Uterus (tissue), 4 donors: ENCODE results near the gene GPR176. TPM values are rescaled to one million over a fixed set of nuclear protein-coding genes. Genes with fewer than 3 reads are reported as not detected.
A peak's percentile ranks its signal among the peaks of the same experiment; 100 is the strongest.

Experiments used
- DNase-seq, 2 donors: peaks; one replicate each; pipeline ENCODE4 v3.0.0-alpha.2; 2019 to 2020
- H3K27ac ChIP-seq, 2 donors: fragments of 200-600 bp; sonication (generic); 1 replicate in 1 of 2; 2 replicates in 1 of 2; pipeline ENCODE4 v1.5.1; 2016 to 2018
- H3K27me3 ChIP-seq, 2 donors: fragments of 200-600 bp; sonication (generic); one replicate each; pipeline ENCODE4 v1.5.1; 2018 to 2019; ENCODE audit warnings: control low read depth in 1 of 2
- H3K36me3 ChIP-seq, 2 donors: fragments of 200-600 bp; sonication (generic); one replicate each; pipeline ENCODE4 v1.5.1; 2019; ENCODE audit warnings: control low read depth in 1 of 2
- H3K4me1 ChIP-seq, 2 donors: fragments of 200-600 bp; sonication (generic); one replicate each; pipeline ENCODE4 v1.5.1; 2018 to 2019; ENCODE audit warnings: control low read depth in 1 of 2
- H3K4me3 ChIP-seq, 2 donors: fragments of 200-600 bp; sonication (generic); 1 replicate in 1 of 2; 2 replicates in 1 of 2; pipeline ENCODE4 v1.5.1; 2018 to 2019; ENCODE audit warnings: mild to moderate bottlenecking in 1 of 2
- H3K9me3 ChIP-seq, 2 donors: fragments of 200-600 bp; sonication (generic); one replicate each; pipeline ENCODE4 v1.5.1; 2019; ENCODE audit warnings: control low read depth in 1 of 2
- CTCF ChIP-seq, 4 experiments: fragments of 200-600 bp in 2 of 4; fragments of 450-650 bp in 2 of 4; sonication (generic) in 2 of 4; IDR thresholded peaks; one replicate each; pipeline ENCODE4 v1.5.1; 2016 to 2019; ENCODE audit warnings: antibody characterized with exemption in 4 of 4, mild to moderate bottlenecking in 2 of 4, moderate library complexity in 1 of 4
- POLR2A ChIP-seq, 2 donors: fragments of 450-650 bp; IDR thresholded peaks; one replicate each; pipeline ENCODE4 v1.6.1; 2016; ENCODE audit warnings: antibody characterized with exemption in 2 of 2, mild to moderate bottlenecking in 1 of 2, moderate library complexity in 1 of 2
- intact Hi-C: fragments of 100-400 bp; cut with DNase I; formaldehyde crosslinking; loops from one replicate; pipeline ENCODE4 v1.15.1; 2023; ENCODE audit warnings: low total_unique reads
- total RNA-seq, 4 donors: library from RNA; depleted of rRNA in 3 of 4; stranded (reverse); fragments of >200 nt in 3 of 4; gene quantifications; one replicate each; pipeline versions ENCODE4 v1.1.0 to v1.2.4, GENCODE V29; 2014 to 2023
- donor health status: DM: yes; HTN: yes; CAD: no.

Gene GPR176
- total RNA-seq, 4 donors from 2014 or later, result 5.5 to 11.8 (median 7.1) TPM

DNA sequence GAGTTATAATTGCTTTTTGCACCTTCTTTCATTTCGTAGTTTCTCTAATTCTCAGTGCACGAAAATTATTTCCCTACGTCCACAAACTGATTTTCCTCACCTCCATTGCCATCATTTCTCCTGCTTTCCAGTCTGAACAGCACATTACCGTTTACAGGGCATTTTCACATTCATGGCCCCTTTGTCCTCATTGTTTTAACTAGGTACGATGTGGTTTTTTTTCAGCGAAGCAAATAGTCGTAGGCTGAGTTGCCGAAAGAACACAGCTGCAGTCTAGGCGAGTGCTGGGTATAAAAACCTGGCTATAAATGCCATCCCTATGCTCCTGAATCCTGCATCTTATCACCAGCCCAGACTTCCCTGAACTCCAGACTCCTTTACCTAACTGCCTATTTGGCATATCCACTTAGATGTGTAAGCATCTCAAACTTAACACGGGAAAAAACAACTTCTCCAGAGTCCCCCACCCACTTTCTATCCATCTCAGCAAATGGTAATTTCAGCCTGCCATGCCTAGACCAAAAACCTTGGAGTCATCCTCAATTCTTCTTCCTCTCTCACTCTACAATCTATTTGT, 136.7 kb downstream of the GPR176 start:
- intact Hi-C loops, result no loop called here
- TF ChIP-seq CTCF (IDR thresholded peaks at IDR 0.05), result no peak
- no peak for TF ChIP-seq POLR2A (IDR thresholded peaks at IDR 0.05)
- H3K36me3 ChIP-seq, result no peaks in the 10 kb centered on the region
- DNase-seq, result no peak
- peaks cover 0 to 6% of the 10 kb centered on the region in 2 donors for H3K4me1 ChIP-seq
- no peaks in the 10 kb centered on the region for H3K27me3 ChIP-seq
- H3K9me3 ChIP-seq, result no peaks in the 10 kb centered on the region
- H3K4me3 ChIP-seq, result peak overlapping the region; percentile 73 to 95
- peak overlapping the region; percentile 92 to 93 for H3K27ac ChIP-seq

DNA sequence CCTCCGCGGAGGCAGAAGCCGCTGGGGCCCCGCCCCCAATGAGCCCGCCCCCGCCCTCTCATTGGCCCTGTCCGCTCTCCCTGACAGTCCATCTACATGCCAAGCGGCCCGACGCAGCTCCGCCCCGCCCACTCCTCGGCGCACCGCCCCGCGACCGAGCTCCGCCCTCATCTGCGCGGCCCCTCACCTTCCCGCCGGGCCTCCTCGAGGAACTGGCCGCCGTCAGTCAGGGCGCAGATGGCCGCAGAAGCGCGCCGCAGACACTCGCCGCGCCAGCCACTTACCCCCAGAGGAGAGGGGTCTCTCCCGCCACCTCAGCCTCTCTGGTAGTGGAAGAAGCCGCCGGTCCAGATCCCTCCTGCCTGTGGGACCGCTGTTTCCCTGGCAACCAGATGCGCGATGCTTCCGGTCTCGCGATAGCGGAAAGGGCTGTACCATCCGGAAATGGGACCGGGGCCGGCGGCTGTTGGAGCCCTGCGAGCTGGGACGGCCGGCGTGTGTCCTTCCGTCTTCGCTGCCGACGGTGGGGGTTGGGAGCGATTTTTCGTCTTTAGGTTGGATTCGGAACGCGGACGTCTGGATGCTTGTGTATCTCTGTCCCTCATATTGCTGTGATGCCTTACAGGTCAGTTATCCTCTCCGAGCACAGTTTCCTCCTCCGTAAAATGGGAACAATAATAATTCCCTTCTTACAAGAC, 137.5 kb downstream of the GPR176 start, which contains the start of gene FSIP1:
Gene FSIP1 (minus strand): TSS at position 401 of the 698 bp plus-strand sequence. CDS start 6,317 bp downstream, outside the sequence.
- Histone ChIP-seq H3K36me3 (no peaks in the 10 kb centered on the region), H3K4me3 (peak within 1 kb of the TSS; percentile 73 to 95), H3K4me1 (peaks cover 0 to 6% of the 10 kb centered on the region in 2 donors), H3K9me3 (no peaks in the 10 kb centered on the region), H3K27ac (peak within 1 kb of the TSS; percentile 92 to 93), H3K27me3 (no peaks in the 10 kb centered on the region)
- TF ChIP-seq POLR2A (IDR thresholded peaks at IDR 0.05) (peak; percentile 27 to 59), CTCF (IDR thresholded peaks at IDR 0.05) (peak in 1 of 4 experiments; percentile 8)
- DNase-seq, result peak; percentile 96 to 97
- intact Hi-C loops, result no loop called here

DNA sequence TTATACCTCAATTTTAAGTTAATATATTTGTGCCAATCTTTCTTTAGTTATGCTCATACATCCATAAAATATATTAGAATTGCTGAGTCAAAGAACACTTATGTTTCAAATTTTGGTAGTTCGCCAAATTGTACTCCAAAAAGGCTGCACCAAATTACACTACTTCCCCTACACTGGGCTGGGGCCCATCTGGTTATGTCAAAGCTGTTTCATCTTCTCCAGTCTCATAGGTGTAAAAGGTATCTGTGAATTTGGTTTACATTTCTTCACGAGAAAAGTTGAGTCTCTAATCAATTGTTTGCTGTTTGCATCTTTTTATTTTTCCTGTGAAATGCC, 138.1 kb downstream of the GPR176 start:
- peaks cover 0 to 6% of the 10 kb centered on the region in 2 donors for H3K4me1 ChIP-seq
- no peaks in the 10 kb centered on the region for H3K36me3 ChIP-seq
- no peak for DNase-seq
- H3K27ac ChIP-seq, result peak overlapping the region; percentile 92 to 93
- intact Hi-C loops, result no loop called here
- TF ChIP-seq POLR2A (IDR thresholded peaks at IDR 0.05) (no peak), CTCF (IDR thresholded peaks at IDR 0.05) (no peak)
- peak overlapping the region; percentile 73 to 95 for H3K4me3 ChIP-seq
- no peaks in the 10 kb centered on the region for H3K27me3 ChIP-seq
- H3K9me3 ChIP-seq, result no peaks in the 10 kb centered on the region

GRCh38 chr15:39781147-39781966, 138.7 kb downstream of the GPR176 start:
- no peak for DNase-seq
- TF ChIP-seq POLR2A (IDR thresholded peaks at IDR 0.05), result no peak
- no peak for TF ChIP-seq CTCF (IDR thresholded peaks at IDR 0.05)
- H3K27ac ChIP-seq, result no peak overlapping the region
- H3K4me3 ChIP-seq, result no peak overlapping the region
- peaks cover 0 to 6% of the 10 kb centered on the region in 2 donors for H3K4me1 ChIP-seq
- no peaks in the 10 kb centered on the region for H3K27me3 ChIP-seq
- intact Hi-C loops, result no loop called here
- H3K36me3 ChIP-seq, result no peaks in the 10 kb centered on the region
- no peaks in the 10 kb centered on the region for H3K9me3 ChIP-seq
